GM19238 (cell line): Measurements from ENCODE around the gene DIPK1C.

Source experiments
- DNase-seq: peaks from one replicate; pipeline ENCODE4 v3.0.0; 2011; ENCODE audit warnings: low spot score; ENCODE audit not compliant: insufficient read length

Gene DIPK1C

DNA sequence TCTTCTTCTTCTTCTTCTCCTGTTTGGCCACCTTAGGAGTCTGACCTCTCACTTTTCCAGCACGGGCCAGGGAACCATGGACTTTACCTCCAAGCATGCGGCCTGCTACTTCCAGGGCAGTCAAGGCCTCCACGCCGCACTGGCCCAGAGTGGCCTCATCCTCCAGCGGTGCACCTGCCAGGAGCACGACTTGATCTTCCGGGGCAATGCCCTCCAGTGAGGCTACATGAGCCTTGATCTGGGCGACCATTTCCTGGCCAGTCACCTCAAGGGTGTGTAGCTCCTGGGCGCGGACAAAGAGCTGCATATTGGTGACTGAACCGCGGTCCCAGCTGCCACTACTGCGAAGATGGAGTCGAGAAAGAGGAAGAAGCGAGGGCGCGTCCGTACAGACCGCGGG lies 67.1 kb downstream of the DIPK1C start:
- DNase-seq = no peak

- DNase-seq = no peak
These were observed 67.8 kb downstream of the DIPK1C start for GRCh38 chr18:74389171-74389927.

DNA sequence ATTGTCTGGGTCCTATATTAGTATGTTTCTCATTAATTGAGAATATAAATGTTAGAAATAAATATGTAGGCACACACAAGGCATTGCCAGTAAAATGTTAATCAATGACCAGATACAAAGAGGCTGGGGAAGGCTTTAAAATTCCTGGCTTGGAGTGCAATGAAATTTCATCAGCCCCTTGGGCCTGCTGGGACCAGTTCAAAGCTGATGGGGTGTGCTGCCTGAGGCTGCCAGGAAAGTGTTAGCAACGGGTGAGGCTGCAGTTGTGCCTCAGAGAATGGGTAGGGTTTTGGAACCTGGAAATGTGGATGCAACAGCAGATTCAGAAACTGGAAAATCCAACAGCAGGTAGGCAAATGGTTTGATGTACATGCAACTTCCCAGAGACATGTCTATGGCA lies 68.9 kb downstream of the DIPK1C start:
- DNase-seq = no peak

GRCh38 chr18:74387383-74387782 lies 69.7 kb downstream of the DIPK1C start:
- no peak for DNase-seq
